HG03558 (cell line): ENCODE results near the gene PARD3B.

Source experiments
- ATAC-seq: cut with Tn5 transposase; IDR thresholded peaks from one replicate; pipeline ENCODE4 v1.9.1; 2021; ENCODE audit warnings: moderate number of reproducible peaks; ENCODE audit not compliant: unreplicated experiment; ENCODE audit errors: extremely low read depth

PARD3B gene

DNA sequence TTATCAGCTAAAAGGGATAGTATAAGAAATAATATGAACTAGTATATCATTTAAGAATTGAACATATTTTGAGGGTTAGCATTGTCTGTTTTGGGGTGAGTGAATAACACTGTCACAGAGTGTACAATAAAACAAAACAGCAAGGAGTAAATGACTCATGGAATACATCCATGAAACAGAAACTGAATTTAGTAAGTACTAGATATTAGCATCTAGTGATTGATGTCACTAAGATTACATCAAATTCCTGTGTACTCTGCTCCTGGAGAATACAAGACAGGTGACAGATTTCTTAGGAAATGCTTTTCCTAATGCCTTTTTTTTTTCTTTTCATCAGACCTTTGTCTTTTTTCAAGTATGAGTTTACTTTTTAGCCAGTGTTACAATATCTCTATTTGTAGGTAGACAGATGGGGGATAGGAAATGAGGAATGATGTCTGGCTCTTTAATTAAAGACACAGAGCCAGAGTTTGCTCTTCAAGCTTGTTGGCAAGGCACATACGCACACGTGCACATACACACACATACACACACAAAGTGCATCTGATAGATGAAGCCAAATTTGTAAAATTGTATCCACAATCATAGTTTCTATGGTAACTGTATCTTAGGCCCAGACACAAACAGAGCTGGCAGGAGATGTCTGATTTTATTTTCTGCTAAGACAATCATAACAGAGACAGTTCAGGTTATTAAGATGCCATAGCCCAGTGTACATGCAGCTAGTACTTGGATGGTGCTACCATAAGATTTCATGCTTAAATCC, 998.8 kb downstream of the PARD3B start:
- no peak for ATAC-seq

DNA sequence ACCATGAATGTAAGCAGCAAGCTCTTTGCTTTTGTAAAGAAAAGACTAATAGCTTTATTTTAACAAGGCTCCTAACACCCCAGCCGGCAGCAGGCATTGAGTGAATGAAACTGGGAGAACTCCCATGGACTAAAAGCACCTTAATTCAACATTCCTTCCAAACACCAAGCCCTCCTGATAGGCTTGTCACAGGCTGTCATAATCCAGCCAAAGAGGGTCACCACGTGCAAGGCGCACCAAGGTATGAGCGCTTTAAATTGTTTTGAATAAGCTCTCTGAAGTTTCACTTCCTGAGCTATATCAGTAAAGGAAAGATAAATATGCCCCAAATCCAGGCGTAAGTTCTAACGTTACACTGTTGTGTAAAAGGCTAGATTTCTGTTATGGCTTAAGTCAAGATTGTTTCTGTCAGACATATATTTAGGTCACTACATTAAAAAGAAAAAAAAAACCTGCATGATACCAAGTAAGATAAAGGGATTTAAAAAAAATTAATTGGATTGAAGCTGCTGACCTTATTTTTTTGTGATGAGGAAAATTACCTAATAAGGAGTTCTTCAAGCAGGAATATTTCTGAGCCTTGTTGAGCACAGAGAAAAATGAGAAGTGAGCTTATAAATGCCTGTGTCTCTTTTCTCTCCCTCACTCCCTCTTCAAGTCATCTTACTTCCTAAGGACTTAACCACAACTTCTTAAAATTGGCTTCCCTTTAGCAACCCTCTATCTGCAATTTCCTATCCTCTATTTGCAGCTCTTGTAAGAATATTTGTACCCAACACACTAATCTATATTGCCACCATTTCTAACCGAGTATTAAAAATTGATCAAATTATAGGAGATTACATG, 1000.9 kb downstream of the PARD3B start:
- no peak for ATAC-seq

DNA sequence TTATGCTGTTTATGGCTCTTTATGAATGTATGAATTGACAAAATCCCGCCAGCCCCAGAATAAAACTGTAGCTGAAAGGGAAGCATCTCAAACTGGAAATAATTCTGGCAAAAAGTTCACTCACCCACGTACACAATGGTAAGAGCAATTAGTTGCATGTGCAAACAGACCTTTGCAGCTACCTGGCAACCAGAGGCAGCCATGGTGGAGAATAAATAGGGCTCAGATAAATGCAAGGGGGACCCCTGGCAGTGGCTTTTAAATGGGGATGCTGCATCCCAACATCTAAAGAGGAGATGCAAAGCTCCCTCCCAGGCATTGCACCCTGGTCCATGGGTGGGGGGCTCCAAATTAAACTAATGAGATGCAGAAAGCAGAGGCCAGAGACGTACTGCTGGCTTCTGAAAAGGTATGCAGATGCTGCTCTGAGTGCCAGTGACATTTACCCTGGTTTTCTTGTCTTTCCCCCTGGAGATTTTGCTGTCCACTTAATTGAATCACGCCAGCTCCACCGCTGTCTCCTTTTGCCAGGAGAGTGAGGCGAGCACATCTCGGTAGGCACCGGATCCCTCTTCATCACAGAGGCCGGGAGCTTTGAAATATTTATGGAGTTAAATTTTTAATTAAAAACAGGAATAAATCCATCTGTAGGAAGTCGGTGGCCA, 1010.4 kb downstream of the PARD3B start:
- no peak for ATAC-seq

DNA sequence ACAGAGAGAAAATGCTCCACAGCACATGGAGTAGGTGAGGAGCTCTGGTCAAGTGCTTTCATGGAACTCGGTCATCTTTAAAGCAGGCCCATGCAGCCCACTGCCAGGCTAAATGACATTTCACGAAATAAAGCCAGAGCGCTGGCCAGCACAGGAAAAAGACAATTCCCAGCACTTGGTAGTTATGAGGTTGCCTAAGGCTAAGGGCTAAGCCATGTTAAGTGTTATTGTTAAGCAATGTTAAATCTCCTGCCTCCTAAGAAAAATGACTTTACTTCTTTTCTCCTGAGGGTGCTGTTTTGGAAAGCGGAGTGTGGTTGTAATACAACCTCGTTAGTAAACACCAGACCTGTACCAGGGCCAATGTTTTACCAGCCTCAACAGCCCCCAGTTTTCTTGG, 1011.1 kb downstream of the PARD3B start:
- no peak for ATAC-seq

DNA sequence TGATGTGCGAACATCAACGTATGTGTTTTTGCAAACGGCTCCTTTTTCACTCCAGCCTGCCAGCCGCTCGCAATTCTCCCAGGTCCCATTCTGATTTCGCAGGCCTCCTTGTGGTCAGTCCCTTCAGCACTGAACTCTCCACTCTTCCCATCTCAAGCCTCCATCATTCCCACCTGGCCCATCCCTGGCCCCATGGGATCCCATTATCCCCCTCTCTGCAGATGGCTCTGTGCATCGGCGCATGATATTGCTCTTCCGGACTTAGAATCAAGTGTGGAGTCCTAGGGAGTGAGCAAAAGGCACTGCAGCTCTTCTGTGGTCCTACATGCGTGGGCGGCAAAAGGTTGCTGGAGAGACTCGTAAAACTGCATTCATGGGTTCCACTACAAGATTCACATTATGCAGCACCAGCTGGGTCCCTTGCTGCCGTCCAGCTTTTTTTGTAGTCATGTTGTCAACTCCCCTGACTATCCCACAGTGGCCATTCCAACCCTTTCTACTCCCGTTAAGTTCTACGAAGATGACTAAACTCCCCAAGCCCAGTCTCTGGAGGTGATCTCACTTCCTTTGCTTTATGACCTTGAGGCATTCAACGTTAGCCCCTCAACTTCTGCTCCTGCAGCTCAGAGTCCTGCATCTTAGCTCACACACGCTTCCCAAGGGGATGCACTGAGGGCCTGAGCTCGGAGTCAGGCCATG, 1011.7 kb downstream of the PARD3B start:
- no peak for ATAC-seq

DNA sequence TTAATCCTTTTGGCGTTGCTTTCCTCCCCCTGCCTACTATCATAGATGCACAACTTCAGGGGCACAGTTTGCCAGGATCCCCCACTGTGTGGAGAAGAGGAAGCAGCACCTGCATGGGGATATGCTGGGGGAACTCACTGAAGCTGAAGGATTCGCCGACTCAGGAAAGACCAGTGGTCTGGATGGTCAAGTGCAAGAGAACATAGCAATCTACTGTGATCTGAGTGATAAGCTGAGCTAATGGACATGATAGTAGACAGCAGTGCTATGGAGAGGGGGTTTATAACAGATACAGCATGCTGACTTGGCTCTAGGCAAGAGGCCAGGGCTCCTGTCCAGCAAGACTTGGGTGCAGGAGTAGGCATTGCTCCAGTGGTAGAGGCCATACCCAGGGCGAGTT, 1012.6 kb downstream of the PARD3B start:
- no peak for ATAC-seq

DNA sequence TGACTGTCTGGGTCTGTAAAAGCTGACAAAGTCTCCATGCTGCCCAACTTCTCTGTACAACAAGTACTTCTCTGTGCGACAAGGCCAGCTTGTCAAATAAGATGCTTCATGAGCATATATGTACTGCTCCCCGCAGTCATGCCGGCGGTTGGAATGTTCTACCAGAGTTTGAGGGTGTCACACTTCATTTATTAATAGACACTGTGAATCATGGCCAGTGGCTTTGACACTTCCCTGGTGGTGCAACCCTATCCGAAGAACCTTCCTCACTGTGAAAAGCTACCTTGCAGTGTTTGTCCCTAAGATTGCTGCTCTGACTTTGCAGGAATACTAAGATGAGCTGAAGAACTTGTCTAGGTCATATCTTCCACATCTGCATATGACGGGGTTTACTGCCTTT, 1016.2 kb downstream of the PARD3B start:
- no peak for ATAC-seq

DNA sequence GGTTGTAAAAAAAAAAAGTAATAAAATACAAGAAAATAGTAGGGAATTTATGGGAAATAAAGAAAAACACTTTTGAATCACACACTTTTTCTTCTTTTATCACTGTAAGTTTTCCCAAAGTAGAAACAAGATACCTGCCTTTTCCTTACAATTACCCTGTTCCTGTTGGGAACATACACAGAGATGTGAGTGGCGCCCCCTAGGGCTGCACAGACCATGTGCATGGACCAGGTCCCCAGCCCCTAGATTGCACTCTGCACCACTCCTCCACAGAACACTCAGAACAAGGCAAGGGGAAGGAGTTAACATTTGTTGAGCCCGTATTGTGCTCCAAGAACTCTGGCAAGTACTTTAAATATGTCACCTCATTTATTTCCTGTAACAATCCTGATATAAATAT, 1018.4 kb downstream of the PARD3B start:
- no peak for ATAC-seq

DNA sequence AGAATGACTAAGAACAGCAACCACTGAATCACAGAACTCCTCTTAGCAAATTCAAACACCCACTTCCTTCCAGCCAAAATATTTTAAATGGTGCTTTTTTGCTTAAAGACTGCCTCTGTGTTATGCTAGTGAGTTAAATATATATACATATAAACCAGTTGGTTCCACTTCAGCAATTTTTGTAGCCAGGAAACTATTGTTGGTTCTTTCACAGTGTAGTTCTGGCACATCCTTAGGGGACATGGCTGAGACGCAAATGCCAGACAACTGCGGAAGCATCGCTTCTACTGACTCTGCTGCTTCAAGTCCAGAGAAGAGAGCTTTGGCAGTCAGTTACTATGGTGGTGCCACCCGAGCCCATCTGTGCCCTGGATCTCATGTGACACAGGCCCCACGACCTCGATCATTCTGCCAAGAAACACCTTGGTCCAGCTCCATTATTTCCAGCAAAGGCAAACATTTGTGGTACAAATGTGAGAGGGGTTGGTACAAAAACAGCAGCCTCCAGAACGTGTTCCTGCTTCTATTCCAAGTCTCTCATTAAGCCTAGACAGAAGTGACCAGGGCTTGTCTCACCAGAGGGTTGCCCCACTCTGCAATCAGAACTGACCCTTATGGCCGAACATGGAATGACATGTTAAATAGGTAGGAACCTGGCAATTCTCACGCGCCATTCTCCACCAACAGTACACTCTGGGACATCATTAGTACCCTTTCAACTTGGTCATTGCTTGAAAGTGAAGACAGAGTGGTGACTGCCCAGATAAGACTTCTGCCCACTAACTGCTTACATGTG, 1019.3 kb downstream of the PARD3B start:
- ATAC-seq, result no peak

DNA sequence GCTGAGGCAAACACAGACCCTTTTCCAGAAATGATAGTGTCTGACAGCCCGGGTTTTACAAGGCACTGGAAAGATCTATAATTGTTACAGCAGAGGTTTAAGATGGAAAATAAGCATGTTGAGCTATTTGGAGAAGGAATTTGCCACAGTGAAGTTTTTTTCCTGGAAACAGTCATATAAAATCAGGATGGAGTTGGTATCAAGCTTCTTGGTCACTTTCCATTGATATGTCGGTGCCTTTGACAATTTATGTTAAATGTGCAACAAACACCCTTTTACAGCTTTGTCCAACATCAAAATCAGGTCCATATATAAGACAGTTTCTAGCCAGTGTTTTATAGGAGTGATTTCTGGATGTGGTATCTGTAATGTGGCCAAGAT, 1019.9 kb downstream of the PARD3B start:
- no peak for ATAC-seq

DNA sequence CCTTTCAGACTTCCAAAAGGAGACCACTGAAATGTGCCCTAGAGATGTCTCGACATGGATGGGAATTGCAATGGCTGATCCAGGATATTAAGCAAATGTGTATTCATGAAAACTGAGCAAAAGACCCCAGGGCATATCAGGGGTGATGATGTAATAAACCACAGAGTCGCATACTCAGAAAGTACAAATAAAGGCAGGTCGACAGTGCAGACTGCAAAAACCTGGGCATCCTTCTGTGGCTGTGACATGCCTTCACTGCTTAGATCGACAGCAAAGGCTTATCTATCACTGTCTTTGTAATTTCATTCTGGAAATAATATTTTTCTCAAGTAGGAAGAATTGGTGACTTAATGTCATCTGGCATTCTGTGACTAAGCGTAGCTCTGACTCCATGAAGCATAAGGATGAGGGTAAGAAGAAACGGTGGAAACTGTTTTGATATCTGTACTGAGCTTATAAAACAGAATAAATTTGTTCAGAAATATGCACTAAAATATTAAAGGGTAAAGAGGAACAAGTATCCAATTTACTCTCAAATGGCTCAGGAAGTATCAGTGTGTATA, 1021.4 kb downstream of the PARD3B start:
- no peak for ATAC-seq

DNA sequence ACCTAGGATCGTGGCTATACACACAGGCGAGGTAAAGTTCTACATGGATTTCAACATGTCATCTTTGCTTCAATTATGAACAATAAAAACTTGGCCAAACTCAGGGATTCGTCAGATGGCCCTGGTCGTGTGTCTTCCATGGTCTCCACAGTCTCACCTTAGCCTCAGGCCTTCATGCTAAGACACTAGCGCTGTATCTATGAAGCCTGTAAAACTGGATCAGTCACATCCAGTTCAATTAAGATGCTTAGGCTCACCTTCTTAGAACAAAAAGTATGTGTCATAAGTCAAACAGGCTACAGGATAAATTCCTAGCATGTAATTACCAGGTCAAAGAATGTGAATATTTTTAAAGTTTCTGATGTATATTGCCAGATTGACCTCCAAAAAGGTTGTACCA, 1023.3 kb downstream of the PARD3B start:
- no peak for ATAC-seq

DNA sequence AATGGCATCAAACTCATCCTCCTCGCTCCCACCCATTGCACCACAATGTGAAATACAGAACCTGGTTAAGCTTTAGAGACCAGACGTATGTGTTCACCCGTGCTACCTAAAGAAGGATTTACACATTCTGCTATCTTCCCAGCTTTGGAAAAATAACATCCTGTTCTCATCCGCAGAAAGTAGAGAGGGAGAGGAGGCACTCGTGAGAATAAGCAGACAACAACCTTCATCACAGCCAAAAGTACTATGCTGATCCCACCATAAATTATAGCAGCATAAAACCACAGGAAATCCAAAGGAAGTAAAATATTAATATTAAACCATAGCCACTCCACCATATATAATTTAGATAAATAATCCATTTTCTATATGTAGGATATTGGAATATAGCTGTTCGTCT, 1025.4 kb downstream of the PARD3B start:
- ATAC-seq, result no peak

DNA sequence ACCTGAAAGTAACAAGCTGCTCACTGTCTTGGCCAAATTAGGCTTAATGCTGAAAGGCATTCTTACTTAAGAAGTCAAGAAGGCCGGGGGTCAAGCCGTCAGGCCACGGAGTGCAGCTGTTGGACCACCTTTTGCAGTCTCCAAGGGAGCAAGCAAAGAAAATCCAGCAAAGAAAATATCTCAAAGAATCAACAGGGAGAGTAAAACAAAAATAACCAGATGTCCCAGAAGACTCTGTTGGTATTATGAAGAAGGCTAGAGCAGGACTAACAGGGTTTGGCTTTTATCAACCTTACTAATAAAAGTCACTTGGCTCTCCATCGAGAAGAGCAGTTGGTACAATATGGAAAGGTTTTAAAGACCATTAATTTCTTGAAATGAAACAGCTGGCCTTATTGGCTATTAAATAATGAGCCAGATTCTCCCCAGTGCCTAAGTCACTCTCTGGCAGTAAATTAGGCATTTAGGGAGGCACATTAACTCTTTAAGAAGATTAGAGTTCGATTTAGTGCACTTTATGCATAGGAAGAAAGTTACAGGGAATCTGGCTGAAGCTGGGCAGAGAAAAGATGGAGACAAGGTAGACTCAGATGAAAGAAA, 1026.2 kb downstream of the PARD3B start:
- ATAC-seq, result no peak

DNA sequence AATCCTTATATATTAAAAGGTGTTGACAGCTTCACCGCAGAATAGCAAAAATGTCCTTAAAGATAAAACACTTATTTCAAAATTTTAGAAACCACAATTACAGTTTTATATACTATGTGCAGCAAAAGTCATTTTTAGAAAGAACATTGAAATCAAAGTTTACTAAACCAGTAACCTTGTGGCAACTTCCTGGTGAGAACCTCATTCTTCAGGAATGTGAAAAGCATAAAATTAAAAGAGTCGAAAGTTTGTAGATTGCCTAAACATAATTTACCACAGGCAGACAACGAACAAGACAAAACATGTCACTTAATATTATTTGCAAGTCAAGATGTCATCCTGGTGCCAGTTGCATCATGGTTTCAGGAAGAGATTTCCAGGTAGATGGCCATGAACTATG, 1028.7 kb downstream of the PARD3B start:
- ATAC-seq, result no peak

DNA sequence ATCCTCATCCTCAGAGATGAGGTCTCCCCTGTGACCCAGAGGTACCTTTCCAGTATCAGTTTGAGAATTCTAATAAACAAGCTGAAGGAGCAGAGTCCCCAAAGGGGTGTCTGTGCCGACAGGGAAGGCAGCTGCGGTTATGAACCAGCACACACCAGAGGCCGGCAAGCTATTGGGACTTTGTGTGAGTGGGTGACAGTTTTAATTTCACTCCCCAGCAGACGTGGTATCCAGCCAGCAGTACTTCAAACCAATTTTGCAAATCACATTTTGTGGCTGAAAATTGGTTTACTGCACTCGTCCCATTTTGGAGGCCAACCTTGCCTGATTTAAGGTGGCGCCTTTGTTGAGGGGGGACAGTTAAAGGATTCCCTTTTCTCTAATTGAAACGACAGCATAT, 1034.1 kb downstream of the PARD3B start:
- ATAC-seq, result no peak

DNA sequence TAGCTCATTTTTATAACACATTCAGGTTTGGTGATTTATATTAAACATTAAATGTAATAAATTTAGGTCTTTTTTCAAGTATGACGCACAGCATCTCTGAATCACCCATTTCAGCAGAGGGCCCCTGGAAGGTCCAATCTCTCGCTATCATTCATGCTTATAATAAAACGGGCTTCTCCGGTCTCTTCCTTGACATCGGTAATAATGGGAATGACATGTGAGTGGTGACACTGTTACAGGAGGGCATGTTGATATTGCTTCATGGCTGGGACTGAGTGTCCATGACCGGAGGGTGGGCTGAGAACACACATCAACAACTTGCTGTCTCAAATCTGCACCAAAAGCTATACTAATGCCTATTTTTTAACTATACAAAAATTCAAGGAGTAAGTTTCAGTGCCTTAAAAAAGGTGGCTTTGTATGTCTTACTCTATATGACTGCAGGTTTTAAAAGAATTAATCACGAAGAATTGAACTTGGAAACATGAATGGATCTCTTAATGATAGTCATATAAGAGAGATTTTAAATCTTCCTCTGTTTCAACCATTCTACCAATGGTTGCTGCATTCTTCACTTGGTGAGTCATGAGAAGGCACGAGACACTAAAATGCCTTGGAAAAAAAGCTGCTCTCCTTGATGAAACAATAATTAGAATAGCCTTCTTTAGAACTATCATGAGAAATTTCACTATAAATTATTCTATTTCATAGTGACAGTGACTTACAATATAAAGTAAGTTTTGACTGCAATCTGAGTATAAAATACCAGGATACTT, 1035.1 kb downstream of the PARD3B start:
- ATAC-seq, result no peak

DNA sequence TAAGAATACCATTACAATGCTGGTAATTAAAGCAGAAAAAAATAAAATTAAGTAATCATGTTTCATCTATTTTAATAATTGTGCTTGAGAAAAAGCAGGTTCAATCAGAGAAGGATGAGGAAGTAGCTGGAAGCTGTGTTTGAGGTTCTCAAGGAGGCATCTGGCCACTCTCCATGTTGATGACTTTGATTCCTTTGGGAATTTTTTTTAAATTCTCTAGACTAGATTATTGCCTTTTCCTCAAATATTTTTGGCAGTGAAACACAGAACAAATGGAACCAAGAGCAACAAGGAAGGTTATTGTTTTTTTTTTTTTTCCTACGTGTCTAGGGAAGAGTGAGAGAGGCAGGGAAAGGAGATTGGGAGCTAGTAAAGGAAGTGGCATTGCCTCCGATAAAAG, 1037.1 kb downstream of the PARD3B start:
- no peak for ATAC-seq
